NCI-H460 (cell line): ENCODE measurements around the gene PROSER3. TPM values are rescaled to one million over a fixed set of nuclear protein-coding genes. Genes with fewer than 3 reads are reported as not detected.
"Not testable (repeated sequence)": the region's sequence is repeated elsewhere in the genome, so short reads cannot be mapped to it uniquely, and the experiment has no call there.

Source experiments
- DNase-seq: peaks from one replicate; pipeline ENCODE4 v3.0.0-alpha.2; 2016; ENCODE audit warnings: low read depth; ENCODE audit errors: extremely low read depth
- total RNA-seq: library from RNA; depleted of rRNA; stranded (reverse); fragments of >200 nt; shearing (Covaris generic); gene quantifications from 2 replicates; pipeline ENCODE4 v1.2.3, GENCODE V29; 2014

Gene PROSER3
- total RNA-seq, 1 experiment from 2014 or later = 8.0 TPM

DNA sequence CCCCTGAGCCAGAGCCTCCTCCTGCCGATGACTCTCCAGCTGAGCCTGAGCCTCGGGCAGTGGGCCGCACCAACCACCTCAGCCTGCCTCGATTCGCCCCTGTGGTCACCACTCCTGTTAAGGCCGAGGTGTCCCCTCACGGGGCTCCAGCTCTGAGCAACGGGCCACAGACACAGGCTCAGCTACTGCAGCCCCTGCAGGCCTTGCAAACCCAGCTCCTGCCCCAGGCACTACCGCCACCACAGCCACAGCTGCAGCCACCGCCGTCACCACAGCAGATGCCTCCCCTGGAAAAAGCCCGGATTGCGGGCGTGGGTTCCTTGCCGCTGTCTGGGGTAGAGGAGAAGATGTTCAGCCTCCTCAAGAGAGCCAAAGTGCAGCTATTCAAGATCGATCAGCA is 36.6 kb upstream of the PROSER3 start:
- no peak for DNase-seq

DNA sequence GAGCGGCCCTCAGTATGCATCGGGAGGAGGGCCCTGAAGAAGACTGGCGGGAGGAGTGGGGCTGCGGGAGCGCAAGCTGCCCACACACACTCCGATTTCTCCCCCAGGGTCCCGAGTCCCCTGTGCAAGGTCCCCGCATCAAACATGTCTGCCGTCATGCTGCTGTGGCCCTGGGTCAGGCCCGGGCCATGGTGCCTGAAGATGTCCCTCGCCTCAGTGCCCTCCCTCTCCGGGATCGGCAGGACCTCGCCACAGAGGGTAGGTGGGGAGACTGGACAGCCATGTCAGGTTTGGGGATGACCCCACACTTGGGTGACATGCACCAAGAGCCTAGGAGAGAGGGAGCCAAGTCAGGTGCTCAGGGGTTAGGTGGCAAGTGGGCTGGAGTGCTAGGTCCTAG is 35.5 kb upstream of the PROSER3 start:
- DNase-seq = no peak

- DNase-seq = no peak
These were observed 35.1 kb upstream of the PROSER3 start for GRCh38 chr19:35722897-35723296.

- DNase-seq = no peak
These were observed 34.3 kb upstream of the PROSER3 start for GRCh38 chr19:35723671-35724070.

- not testable (repeated sequence) for DNase-seq
These were observed 33.8 kb upstream of the PROSER3 start for GRCh38 chr19:35724132-35724531.

- no peak for DNase-seq
These were observed 33.4 kb upstream of the PROSER3 start for GRCh38 chr19:35724560-35724959.

- no peak for DNase-seq
These were observed 32.6 kb upstream of the PROSER3 start for GRCh38 chr19:35725216-35725861.

- DNase-seq = no peak
These were observed 30.7 kb upstream of the PROSER3 start for GRCh38 chr19:35727053-35727955.

- no peak for DNase-seq
These were observed 29.8 kb upstream of the PROSER3 start for GRCh38 chr19:35727956-35728706.

GRCh38 chr19:35729021-35729420 is 29.0 kb upstream of the PROSER3 start:
- no peak for DNase-seq

DNA sequence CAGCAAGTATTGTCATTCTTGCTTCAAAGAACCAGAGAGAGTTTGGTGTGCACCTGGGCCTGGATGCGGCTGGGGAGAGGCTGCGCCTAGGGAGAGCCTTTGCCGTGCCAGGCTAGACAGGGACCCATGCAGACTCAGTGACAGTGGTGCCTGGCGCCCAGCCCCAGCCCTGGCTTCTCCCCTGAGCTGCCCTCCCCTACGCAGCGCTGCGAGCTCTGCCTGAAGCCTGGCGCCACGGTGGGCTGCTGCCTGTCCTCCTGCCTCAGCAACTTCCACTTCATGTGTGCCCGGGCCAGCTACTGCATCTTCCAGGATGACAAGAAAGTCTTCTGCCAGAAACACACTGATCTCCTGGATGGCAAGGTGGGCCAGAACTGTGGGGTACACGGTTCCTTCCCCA is 28.2 kb upstream of the PROSER3 start:
- DNase-seq = no peak

DNA sequence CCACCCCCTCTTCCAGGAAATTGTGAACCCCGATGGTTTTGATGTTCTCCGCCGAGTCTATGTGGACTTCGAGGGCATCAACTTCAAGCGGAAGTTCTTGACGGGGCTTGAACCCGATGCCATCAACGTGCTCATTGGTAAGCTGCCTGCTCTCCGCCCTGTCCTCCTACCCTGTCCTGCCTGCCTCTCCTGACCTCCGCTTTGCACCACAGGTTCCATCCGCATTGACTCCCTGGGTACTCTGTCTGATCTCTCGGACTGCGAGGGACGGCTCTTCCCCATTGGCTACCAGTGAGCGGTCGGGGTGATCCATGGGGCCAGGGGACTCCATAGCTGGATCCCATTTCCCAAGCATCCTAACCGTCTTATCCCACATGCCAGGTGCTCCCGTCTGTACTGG is 27.6 kb upstream of the PROSER3 start:
- no peak for DNase-seq

DNA sequence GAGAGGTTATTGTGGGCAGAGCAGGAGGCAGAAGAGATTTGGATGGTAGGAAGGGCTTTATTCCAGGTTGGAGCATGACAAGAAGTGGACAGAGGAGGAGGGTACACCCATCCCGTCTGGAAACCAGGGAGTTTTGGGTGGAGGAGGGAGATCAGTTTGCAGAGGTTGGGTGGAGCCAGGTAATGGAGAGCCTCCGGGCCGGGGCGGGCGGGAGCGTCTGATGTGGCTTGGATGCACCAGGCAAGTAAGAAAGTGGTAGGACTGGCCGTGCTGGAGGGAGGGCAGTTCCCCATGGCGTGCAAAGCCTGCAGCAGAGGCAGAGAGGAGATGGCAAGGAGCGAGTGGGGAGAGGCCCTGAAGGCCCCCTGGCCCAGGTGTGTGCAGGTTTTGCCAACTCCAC is 26.6 kb upstream of the PROSER3 start:
- DNase-seq = no peak

GRCh38 chr19:35731779-35732405 is 26.1 kb upstream of the PROSER3 start:
- no peak for DNase-seq

DNA sequence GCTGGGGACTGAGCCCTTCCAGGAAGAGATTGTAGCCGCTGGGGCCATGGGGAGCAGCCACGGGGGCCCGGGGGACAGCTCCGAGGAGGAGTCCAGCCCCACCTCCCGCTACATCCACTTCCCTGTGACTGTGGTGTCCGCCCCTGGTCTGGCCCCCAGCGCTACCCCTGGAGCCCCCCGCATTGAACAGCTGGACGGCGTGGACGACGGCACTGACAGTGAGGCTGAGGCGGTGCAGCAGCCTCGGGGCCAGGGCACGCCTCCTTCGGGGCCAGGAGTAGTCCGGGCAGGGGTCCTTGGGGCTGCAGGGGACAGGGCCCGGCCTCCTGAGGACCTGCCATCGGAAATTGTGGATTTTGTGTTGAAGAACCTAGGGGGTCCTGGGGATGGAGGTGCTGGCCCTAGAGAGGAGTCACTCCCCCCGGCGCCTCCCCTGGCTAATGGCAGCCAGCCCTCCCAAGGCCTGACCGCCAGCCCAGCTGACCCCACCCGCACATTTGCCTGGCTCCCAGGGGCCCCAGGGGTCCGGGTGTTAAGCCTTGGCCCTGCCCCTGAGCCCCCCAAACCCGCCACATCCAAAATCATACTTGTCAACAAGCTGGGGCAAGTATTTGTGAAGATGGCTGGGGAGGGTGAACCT is 25.3 kb upstream of the PROSER3 start:
- DNase-seq = no peak

DNA sequence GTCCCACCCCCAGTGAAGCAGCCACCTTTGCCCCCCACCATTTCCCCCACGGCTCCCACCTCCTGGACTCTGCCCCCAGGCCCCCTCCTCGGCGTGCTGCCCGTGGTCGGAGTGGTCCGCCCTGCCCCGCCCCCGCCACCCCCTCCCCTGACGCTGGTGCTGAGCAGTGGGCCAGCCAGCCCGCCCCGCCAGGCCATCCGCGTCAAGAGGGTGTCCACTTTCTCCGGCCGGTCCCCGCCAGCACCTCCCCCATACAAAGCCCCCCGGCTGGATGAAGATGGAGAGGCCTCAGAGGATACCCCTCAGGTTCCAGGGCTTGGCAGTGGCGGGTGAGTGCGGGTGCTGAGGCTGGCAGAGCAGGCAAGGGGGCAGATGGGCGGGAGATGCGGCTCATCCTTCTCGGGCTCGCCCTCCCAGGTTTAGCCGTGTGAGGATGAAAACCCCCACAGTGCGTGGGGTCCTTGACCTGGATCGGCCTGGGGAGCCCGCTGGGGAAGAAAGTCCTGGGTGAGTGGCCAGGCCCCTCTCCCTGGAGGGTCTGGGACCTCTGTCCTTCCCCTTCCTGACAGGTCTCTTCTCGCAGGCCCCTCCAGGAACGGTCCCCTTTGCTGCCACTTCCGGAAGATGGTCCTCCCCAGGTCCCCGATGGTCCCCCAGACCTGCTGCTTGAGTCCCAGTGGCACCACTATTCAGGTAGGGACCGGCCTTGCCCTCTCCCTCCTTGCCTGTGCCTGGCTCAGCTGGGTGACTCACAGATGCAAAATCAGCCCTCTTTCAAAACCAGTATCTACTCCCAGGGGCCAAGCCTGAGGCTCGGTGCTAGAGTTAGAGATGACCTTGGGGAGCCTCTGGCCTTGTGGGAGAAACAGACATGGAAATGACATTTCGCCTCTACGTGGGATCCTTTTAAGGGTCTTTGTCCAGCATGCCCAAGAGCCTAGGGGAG is 24.5 kb upstream of the PROSER3 start:
- no peak for DNase-seq

GRCh38 chr19:35734273-35734672 is 23.7 kb upstream of the PROSER3 start:
- DNase-seq = no peak

GRCh38 chr19:35734889-35735288 is 23.1 kb upstream of the PROSER3 start:
- DNase-seq = no peak
